ENCODE data around the gene KNDC1. TPM values are rescaled to one million over a fixed set of nuclear protein-coding genes. Genes with fewer than 3 reads are reported as not detected.

The KNDC1 gene
- total RNA-seq, 2 donors from 2014 or later = 0.05 to 0.36 TPM

DNA sequence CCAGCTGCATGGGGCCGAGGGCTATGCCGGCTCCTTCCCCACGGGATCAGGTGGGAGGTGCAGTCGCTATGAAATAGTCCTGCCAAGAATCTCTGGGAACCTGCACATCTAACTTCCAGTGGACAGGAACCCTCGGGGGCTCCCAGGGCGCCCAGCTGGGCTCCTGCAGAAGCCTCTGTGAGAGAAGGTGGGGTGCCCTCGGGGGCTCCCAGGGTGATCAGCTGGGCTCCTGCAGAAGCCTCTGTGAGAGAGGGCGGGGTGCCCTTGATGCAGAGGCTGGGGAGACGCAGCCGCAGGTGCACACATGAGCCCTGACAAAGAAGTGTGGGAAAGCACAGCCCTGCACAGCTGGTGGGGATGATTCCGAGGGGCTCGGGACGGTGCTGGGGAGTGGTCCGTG is 83.6 kb downstream of the KNDC1 start:
- Mint-ChIP-seq H3K4me1 (ENCODE audit: low read depth in 2 of 2) (peaks cover 10 to 12% of the 10 kb centered on the region in 2 donors), H3K36me3 (no peaks in the 10 kb centered on the region), H3K4me3 (no peak overlapping the region), H3K9me3 (no peaks in the 10 kb centered on the region), H3K27ac (no peak overlapping the region), H3K27me3 (peaks cover 15 to 22% of the 10 kb centered on the region in 2 donors)
- DNase-seq (ENCODE audit: low spot score) (no peak), ATAC-seq (no peak)

DNA sequence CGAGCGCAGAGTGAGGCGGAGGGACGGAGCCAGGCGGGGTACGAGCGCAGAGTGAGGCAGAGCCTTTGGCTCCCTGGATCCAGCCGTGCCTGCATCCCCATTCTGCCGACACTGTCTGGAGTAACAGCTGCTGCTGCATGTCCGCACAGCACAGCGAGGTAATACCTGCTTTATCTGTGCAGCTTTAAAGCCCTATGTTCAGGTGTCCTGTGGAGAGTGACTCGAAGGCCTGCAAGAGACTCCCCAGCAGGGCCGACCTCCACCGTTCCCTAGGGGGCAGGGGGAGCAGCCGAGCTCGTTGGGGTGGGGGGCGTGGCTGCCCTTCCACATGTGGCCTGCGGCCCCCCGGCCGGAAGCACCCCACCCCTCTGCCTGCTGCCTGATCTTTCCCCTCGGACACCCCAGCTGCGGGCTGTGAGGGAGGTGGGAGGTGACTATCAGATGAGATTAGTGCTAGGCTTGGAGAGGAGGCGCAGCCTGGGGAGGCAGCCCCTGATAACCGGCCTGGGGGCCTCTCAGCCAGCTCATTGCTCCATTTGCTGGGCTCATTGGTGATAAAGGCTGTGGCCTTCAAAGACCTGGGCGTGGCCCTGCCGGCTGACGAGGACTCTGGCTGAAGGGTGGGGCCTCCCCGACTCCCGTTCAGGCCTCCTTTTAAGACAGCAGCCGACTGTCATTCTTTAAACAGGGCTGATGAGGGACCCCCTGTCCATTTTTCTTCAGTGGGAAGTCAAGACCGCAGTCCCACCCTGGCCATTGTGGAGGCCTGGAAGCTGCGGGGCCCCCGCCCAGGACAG is 85.6 kb downstream of the KNDC1 start:
- Mint-ChIP-seq H3K27me3 (peaks cover 11 to 12% of the 10 kb centered on the region in 2 donors), H3K27ac (peak overlapping the region in 1 of 2 donors; percentile 48), H3K4me3 (no peak overlapping the region), H3K9me3 (no peaks in the 10 kb centered on the region), H3K4me1 (ENCODE audit: low read depth in 2 of 2) (peaks cover 10 to 15% of the 10 kb centered on the region in 2 donors), H3K36me3 (no peaks in the 10 kb centered on the region)
- ATAC-seq (peak in 1 of 2 donors; percentile 18), DNase-seq (ENCODE audit: low spot score) (no peak)

DNA sequence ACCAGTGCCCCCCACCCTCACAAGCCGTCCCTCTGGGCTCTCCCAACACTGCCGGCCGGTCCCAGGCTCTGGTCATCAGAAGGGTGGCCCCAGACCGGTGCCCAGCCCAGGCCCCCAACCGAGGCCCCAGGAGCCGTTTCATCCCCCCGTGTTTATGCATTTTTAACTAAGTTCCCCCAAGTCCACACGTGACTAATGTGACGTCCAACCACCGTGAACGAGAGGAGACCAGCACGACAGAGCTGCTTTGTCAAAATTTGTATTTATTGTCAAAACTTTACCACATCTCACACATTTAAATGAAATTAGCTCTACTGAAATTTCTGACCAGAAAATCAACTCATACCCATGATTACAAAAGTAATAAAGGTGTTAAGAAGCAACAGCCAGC is 86.2 kb downstream of the KNDC1 start:
- no peak for ATAC-seq

DNA sequence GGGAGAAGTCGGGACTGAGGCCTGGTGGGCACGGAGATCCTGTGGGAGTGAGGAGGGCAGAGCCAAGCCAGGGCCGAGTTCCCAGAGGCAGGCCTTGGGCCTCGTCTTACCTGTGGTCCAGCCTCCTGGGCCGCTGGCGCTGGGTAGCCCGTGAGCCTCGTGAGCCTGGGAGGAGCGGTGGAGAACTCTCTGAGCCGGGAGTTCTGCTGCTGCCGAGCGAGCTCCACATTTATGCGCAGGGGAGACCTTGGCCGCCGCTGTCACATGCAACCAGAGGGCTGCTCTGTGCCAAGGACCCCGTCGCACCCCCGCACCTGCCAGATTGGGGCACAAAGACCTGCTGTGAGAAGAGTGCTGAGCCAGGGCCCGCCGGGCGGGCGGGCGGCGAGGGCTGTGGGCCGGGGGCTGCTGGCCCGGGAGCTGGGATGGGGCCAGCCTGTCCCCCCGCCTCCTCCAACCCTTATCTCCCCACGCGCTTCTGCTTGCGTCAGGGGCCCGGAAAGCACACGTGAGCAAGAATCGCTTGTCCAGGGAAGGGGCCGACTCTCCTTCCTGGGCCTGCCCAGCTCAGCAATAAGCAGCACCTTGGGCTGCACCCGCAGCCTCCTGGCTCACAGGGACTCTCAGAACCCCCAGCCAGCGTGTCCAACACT is 87.8 kb downstream of the KNDC1 start:
- DNase-seq (ENCODE audit: low spot score) (no peak), ATAC-seq (no peak)
- H3K27me3 Mint-ChIP-seq = peaks cover 6 to 7% of the 10 kb centered on the region in 2 donors
- H3K4me3 Mint-ChIP-seq = no peak overlapping the region
- H3K27ac Mint-ChIP-seq = no peak overlapping the region
- H3K4me1 Mint-ChIP-seq (ENCODE audit: low read depth in 2 of 2) = peaks cover 3 to 10% of the 10 kb centered on the region in 2 donors
- H3K36me3 Mint-ChIP-seq = no peaks in the 10 kb centered on the region
- no peaks in the 10 kb centered on the region for H3K9me3 Mint-ChIP-seq

More for the DNA sequence above, 86.2 kb downstream of the KNDC1 start:
- Mint-ChIP-seq H3K4me1 (ENCODE audit: low read depth in 2 of 2) (peaks cover 6 to 10% of the 10 kb centered on the region in 2 donors), H3K27me3 (peaks cover 7% of the 10 kb centered on the region in 2 donors), H3K4me3 (no peak overlapping the region), H3K27ac (no peak overlapping the region), H3K36me3 (no peaks in the 10 kb centered on the region), H3K9me3 (no peaks in the 10 kb centered on the region)
- DNase-seq (ENCODE audit: low spot score) = no peak

DNA sequence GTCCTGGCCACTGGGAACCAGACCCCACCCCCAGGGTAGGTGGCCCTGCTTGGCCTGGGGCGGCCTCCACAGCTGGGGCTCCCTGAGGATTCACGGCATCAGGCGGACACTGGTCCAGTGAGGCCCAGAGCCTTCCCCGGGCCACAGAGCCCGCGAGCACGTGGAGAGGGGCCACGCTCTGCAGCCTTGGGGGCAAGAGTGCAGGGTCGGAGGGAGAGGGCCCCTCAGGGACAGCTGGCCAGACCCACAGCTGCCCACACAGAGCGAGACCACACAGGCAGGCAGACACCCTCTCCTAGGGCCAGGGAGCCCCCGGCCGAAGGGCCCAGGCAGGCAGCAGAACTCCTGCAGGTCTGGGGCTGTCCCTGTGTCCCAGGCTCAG is 88.3 kb downstream of the KNDC1 start:
- Mint-ChIP-seq H3K9me3 (no peaks in the 10 kb centered on the region), H3K4me3 (no peak overlapping the region), H3K27ac (no peak overlapping the region), H3K27me3 (peaks cover under 1 to 4% of the 10 kb centered on the region in 2 donors), H3K36me3 (no peaks in the 10 kb centered on the region), H3K4me1 (ENCODE audit: low read depth in 2 of 2) (peaks cover 0 to 5% of the 10 kb centered on the region in 2 donors)
- ATAC-seq = no peak
- no peak for DNase-seq (ENCODE audit: low spot score)

DNA sequence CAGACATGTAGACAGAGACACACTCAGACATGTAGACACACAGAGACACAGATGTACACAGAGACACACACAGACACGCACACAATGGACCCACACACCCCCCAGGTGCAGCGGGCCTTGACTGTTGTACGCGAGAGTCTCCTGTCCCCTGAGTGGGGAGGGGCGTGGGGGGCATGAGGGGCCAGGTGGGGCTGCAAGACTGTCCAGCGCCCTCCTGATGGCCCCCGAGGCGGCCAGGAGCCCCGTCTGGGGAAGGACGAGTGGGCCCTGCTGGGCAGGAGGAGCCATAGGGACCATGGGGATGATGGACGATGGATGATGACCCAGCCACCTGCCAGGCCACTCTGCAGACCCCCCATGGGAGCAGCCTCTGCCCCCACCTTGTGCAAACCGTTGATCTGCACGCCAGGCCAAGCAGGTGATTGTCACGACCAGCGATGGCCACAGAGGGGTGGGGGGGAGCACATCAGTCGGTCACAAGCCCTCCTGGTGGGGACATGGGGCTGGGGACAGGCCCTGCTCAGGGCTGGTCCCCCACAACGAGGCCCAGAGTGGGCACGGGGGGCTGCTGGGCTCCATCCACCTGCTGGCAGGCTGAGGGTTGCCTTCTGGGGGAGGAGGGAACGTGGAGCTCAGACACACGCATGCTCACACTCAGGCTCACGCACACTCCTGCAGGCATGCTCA is 89.2 kb downstream of the KNDC1 start:
- Mint-ChIP-seq H3K36me3 (no peaks in the 10 kb centered on the region), H3K9me3 (no peaks in the 10 kb centered on the region), H3K4me1 (ENCODE audit: low read depth in 2 of 2) (peaks cover 0 to 5% of the 10 kb centered on the region in 2 donors), H3K27ac (no peak overlapping the region), H3K27me3 (peaks cover 0 to 4% of the 10 kb centered on the region in 2 donors), H3K4me3 (no peak overlapping the region)
- ATAC-seq = no peak
- no peak for DNase-seq (ENCODE audit: low spot score)

DNA sequence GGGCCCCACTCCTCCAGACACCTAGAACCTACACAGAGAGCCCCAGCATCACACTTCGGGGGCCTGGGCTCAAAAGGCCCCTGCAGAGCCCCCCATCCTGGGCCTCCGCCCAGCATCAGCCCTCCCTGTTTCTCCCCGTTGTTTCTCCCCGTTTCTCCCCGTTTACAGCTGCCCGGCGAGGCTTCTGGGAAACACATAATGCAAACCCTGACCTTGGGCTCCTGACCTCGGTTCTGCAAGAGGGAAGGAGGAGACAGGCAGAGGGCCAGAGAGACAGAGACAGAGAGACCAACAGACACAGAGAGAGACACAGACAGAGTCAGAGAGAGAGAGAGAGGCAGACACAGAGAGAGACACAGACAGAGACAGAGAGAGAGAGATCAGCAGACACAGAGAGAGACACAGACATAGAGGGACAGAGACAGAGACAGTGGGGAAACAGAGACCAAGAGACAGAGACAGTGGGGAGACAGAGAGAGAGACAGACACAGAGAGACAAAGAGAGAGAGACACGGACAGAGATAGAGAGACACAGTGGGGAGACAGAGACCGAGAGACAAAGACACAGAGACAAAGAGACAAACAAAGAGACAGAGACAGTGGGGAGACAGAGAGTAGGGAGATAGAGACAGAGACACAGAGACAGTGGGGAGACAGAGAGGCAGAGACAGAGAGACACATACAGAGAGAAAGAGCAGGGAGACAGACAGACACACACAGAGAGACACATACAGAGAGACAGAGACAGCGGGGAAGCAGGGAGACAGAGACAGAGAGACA is 90.1 kb downstream of the KNDC1 start:
- ATAC-seq = no peak
- H3K9me3 Mint-ChIP-seq = no peaks in the 10 kb centered on the region
- H3K27me3 Mint-ChIP-seq = peaks cover 0 to 4% of the 10 kb centered on the region in 2 donors
- no peak overlapping the region for H3K4me3 Mint-ChIP-seq
- no peaks in the 10 kb centered on the region for H3K36me3 Mint-ChIP-seq
- H3K4me1 Mint-ChIP-seq (ENCODE audit: low read depth in 2 of 2) = peaks cover 0 to 5% of the 10 kb centered on the region in 2 donors
- H3K27ac Mint-ChIP-seq = no peak overlapping the region
- DNase-seq (ENCODE audit: low spot score) = no peak

DNA sequence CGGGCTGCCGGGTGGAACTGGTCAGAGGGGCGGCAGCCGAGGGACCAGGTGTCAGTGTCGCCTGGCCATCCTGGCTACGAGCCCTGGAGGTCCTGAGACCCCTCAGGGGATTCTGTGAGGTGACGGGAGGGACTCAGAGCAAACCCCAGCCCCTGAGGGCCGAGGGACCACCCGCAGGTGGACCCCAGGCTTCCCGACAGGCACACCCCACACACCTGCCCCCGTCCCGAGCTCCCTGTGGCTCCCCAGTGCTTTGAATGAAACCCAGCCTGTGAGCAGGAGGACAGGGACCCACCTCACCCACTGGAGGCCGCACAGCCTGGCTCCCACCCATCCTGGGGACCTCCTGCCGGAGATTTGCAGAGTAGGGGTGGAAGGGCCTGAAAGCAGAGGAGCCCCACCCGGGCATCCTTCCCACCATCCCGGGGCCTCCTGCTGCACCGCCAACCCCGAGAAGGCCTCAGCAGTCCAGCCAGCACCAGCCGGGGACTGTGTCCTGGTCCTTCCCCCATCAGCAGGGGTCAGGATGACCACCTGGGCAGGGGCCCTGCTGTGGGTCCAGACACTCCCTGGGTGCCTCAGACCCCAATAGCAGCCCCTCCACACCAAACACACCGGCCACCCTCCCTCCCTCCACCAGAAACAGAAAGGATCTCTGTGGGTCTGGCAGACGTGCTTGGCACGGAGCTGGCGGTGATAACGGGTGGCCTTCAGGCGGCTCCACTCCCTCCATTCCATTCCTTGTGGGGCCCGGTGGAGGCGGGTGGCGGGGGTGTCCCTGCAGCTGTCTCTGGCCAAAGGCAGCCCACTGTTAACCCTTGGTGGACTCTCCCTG is 91.6 kb downstream of the KNDC1 start:
- ATAC-seq = no peak

DNA sequence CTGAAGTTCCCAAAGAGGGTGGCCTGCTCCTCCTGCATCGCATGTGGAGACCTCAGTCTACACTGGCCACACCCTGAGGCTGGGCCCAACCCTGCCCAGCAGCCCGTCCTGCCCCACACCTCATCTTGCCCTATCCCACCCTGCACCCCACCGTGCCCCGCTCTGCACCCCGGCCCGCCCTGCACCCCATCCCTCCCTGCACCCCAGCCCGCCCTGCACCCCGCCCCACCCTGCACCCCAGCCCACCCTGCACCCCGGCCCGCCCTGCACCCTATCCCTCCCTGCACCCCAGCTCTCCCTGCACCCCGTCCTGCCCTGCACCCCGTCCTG is 92.2 kb downstream of the KNDC1 start:
- H3K4me3 Mint-ChIP-seq = no peak overlapping the region
- H3K9me3 Mint-ChIP-seq = no peaks in the 10 kb centered on the region
- DNase-seq (ENCODE audit: low spot score) (no peak), ATAC-seq (no peak)
- peaks cover 0 to 4% of the 10 kb centered on the region in 2 donors for H3K27me3 Mint-ChIP-seq
- H3K4me1 Mint-ChIP-seq (ENCODE audit: low read depth in 2 of 2) = peaks cover 0 to 5% of the 10 kb centered on the region in 2 donors
- H3K27ac Mint-ChIP-seq = no peak overlapping the region
- H3K36me3 Mint-ChIP-seq = no peaks in the 10 kb centered on the region

More for the DNA sequence above, 91.6 kb downstream of the KNDC1 start:
- no peak overlapping the region for H3K4me3 Mint-ChIP-seq
- no peaks in the 10 kb centered on the region for H3K9me3 Mint-ChIP-seq
- H3K36me3 Mint-ChIP-seq = no peaks in the 10 kb centered on the region
- no peak overlapping the region for H3K27ac Mint-ChIP-seq
- no peak for DNase-seq (ENCODE audit: low spot score)
- peaks cover 0 to 5% of the 10 kb centered on the region in 2 donors for H3K4me1 Mint-ChIP-seq (ENCODE audit: low read depth in 2 of 2)
- H3K27me3 Mint-ChIP-seq = peaks cover 0 to 4% of the 10 kb centered on the region in 2 donors

DNA sequence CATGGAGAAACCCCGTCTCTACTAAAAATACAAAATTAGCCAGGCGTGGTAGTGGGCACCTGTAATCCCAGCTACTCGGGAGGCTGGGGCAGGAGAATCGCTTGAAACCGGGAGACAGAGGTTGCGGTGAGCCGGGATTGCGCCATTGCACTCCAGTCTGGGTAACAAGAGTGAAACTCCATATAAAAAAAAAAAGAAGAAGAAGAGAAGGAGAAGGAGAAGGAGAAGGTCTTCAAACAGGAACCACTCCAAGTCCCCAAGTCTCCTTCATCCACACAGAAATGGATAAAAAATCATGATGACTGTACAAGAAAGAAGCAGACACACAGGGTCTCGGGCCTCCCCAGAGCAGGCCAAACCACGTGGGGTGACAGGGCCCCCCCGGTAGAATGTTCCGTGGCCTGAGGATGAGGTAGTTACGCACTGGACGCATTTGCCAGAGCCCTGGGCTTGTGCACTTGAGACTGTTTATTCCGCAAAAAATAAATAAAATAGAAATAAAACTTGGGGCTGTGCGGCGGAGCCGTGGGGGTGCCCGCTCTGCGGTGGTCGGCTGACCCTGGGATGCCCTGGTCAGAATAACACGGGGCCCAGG is 93.4 kb downstream of the KNDC1 start:
- H3K27ac Mint-ChIP-seq = no peak overlapping the region
- H3K4me1 Mint-ChIP-seq (ENCODE audit: low read depth in 2 of 2) = peaks cover 4 to 11% of the 10 kb centered on the region in 2 donors
- no peak for ATAC-seq

DNA sequence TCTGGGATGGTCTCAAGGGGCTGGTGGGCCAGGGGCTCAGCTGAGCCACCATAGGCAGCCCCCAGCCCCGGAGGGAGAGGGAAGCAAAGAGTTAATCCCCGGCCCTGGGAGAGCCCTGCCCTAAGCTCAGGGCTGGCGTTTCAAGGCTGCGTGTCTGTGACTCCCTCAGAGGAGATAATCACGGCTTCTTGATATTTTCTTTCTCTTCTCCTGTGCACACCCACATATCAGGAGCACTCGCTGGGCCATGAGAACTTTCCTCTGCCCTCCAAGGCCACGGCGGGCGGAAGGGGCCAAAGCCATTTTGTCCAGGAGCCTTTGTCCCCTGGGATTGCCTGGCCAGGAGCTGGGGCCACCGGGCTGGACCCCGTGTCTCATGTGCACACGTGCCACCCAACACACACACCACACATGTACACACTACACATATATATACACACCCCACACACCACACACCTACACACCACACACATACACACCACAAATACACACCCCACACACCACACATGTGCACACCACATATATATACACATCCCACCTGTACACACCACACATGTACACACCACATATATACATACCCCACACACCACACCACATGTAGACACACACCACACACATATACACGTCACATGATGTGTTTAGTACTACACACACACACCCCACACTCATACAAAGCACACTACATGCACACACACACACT is 94.6 kb downstream of the KNDC1 start:
- H3K4me1 Mint-ChIP-seq (ENCODE audit: low read depth in 2 of 2) = peaks cover 10 to 13% of the 10 kb centered on the region in 2 donors
- H3K9me3 Mint-ChIP-seq = no peaks in the 10 kb centered on the region

More for the DNA sequence above, 93.4 kb downstream of the KNDC1 start:
- DNase-seq (ENCODE audit: low spot score) = no peak
- Mint-ChIP-seq H3K9me3 (no peaks in the 10 kb centered on the region), H3K4me3 (no peak overlapping the region), H3K36me3 (no peaks in the 10 kb centered on the region), H3K27me3 (peaks cover 0 to 4% of the 10 kb centered on the region in 2 donors)

DNA sequence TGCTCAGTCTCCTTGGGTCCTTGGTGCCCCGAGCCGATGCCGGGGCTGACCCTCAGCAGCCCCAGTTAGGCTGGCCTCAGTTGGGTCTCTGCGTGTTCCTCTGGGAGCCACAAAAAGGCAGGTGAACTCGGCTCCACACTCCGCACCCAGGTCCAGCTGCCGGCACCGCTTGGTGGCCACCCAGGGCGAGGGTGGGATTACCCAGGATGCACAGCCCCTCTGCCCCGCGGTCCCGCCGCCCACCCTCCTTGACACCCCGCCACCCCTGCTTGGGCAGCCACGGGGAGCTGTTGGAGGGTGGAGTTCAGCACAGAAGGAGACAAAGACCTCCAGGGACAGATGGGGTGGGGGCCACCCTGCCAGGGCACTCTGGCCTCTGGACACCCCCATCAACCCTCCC is 95.3 kb downstream of the KNDC1 start:
- no peak for DNase-seq (ENCODE audit: low spot score)
- peaks cover 18 to 19% of the 10 kb centered on the region in 2 donors for H3K4me1 Mint-ChIP-seq (ENCODE audit: low read depth in 2 of 2)
- H3K9me3 Mint-ChIP-seq = no peaks in the 10 kb centered on the region
- H3K27ac Mint-ChIP-seq = no peak overlapping the region
- no peak for ATAC-seq
- peaks cover 0 to 2% of the 10 kb centered on the region in 2 donors for H3K27me3 Mint-ChIP-seq
- no peak overlapping the region for H3K4me3 Mint-ChIP-seq
- H3K36me3 Mint-ChIP-seq = no peaks in the 10 kb centered on the region

More for the DNA sequence above, 94.6 kb downstream of the KNDC1 start:
- no peak overlapping the region for H3K4me3 Mint-ChIP-seq
- H3K27ac Mint-ChIP-seq = no peak overlapping the region
- no peaks in the 10 kb centered on the region for H3K36me3 Mint-ChIP-seq
- DNase-seq (ENCODE audit: low spot score) = no peak
- no peak for ATAC-seq
- peaks cover 0 to 4% of the 10 kb centered on the region in 2 donors for H3K27me3 Mint-ChIP-seq
